PC-3 (cell line): ENCODE results near the gene FRG1. TPM values are rescaled to one million over a fixed set of nuclear protein-coding genes. Genes with fewer than 3 reads are reported as not detected.
"Not testable (repeated sequence)": the region's sequence is repeated elsewhere in the genome, so short reads cannot be mapped to it uniquely, and the experiment has no call there.

Experiments
- ATAC-seq: fragments of 200-7000 bp; cut with Tn5 transposase; 2 replicates; pipeline ENCODE4 v1.9.1; 2020; ENCODE audit warnings: mild to moderate bottlenecking, moderate library complexity
- Bru-seq: library from RNA; stranded (reverse); fragments of 400-500 nt; gene quantifications from one replicate; lab custom pipeline; 2021; lab: Mats Ljungman, UMichigan
- BruChase-seq, 2 experiments: library from RNA; stranded (reverse); fragments of 400-500 nt; gene quantifications; one replicate each; lab custom pipeline; 2021; lab: Mats Ljungman, UMichigan
- BruUV-seq: library from RNA; stranded (reverse); fragments of 400-500 nt; replicated peaks from 2 replicates; lab custom pipeline; 2021; lab: Mats Ljungman, UMichigan
- CTCF ChIA-PET: fragments of 300-600 bp; sonication (Branson Sonifier 250); formaldehyde crosslinking; loops from one replicate; lab custom pipeline; 2022; ENCODE audit warnings: antibody characterized with exemption; lab: Charles Lee
- POLR2A ChIA-PET: fragments of 300-600 bp; sonication (Branson Sonifier 250); formaldehyde crosslinking; loops from one replicate; lab custom pipeline; 2022; ENCODE audit warnings: antibody characterized with exemption; ENCODE audit not compliant: unreplicated experiment; lab: Charles Lee
- DNase-seq: peaks from one replicate; pipeline ENCODE4 v3.0.0-alpha.2; 2015
- H2AFZ ChIP-seq: fragments of 300-600 bp; sonication (generic); 2 replicates; pipeline ENCODE4 v1.6.0; 2016; ENCODE audit warnings: antibody characterized with exemption, low read length
- H3F3A ChIP-seq: fragments of 300-600 bp; sonication (generic); one replicate; pipeline ENCODE4 v1.6.0; 2017; ENCODE audit warnings: antibody characterized with exemption, low read length, control low read depth, mild to moderate bottlenecking; ENCODE audit not compliant: unreplicated experiment
- H3K27ac ChIP-seq: fragments of 300-600 bp; sonication (generic); 2 replicates; pipeline ENCODE4 v1.5.1; 2016; ENCODE audit warnings: mild to moderate bottlenecking, low read length
- H3K27me3 ChIP-seq: fragments of 300-600 bp; sonication (generic); 2 replicates; pipeline ENCODE4 v1.6.1; 2016; ENCODE audit warnings: low read length, mixed read lengths
- H3K36me3 ChIP-seq: fragments of 300-600 bp; sonication (generic); 2 replicates; pipeline ENCODE4 v1.6.1; 2016; ENCODE audit warnings: low read depth, mixed run types, low read length, mixed read lengths
- H3K4me1 ChIP-seq: fragments of 300-600 bp; sonication (generic); 2 replicates; pipeline ENCODE4 v1.5.1; 2016; ENCODE audit warnings: low read length; ENCODE audit not compliant: insufficient read depth
- H3K4me2 ChIP-seq: fragments of 300-600 bp; sonication (generic); 2 replicates; pipeline ENCODE4 v1.6.0; 2016; ENCODE audit warnings: low read length
- H3K4me3 ChIP-seq: fragments of 300-600 bp; sonication (generic); 2 replicates; pipeline ENCODE4 v1.5.1; 2016; ENCODE audit warnings: mild to moderate bottlenecking, low read length, mixed read lengths
- H3K79me2 ChIP-seq: fragments of 300-600 bp; sonication (generic); 2 replicates; pipeline ENCODE4 v1.6.1; 2017; ENCODE audit warnings: low read length, mixed read lengths
- H3K9ac ChIP-seq: fragments of 300-600 bp; sonication (generic); 2 replicates; pipeline ENCODE4 v1.6.0; 2016; ENCODE audit warnings: mild to moderate bottlenecking, low read length
- H3K9me2 ChIP-seq: fragments of 300-600 bp; sonication (generic); replicated peaks from 2 replicates; pipeline ENCODE4 v1.6.1; 2016; ENCODE audit warnings: mixed run types, low read length, mixed read lengths
- H3K9me3 ChIP-seq: fragments of 300-600 bp; sonication (generic); 2 replicates; pipeline ENCODE4 v1.6.1; 2016; ENCODE audit warnings: low read length, mixed read lengths
- H4K20me1 ChIP-seq: fragments of 300-600 bp; sonication (generic); 2 replicates; pipeline ENCODE4 v1.6.1; 2016; ENCODE audit warnings: low read length, mixed read lengths
- CTCF ChIP-seq: fragments of 300-600 bp; sonication (generic); conservative IDR thresholded peaks from 2 replicates; pipeline ENCODE4 v1.5.1; 2017; ENCODE audit warnings: antibody characterized with exemption, low read depth, mild to moderate bottlenecking, low read length
- EZH2 ChIP-seq: fragments of 300-600 bp; sonication (generic); IDR thresholded peaks from one replicate; pipeline ENCODE4 v1.6.1; 2017; ENCODE audit warnings: antibody characterized with exemption, mild to moderate bottlenecking, low read length; ENCODE audit not compliant: unreplicated experiment
- EZH2phosphoT487 ChIP-seq: fragments of 300-600 bp; sonication (generic); IDR thresholded peaks from 2 replicates; pipeline ENCODE4 v1.6.1; 2018; ENCODE audit warnings: mild to moderate bottlenecking, antibody characterized with exemption, low read length, borderline replicate concordance
- intact Hi-C: fragments of 100-400 bp; cut with micrococcal nuclease; formaldehyde crosslinking; loops from 2 replicates; pipeline ENCODE4 v1.9.0; 2023
- long read RNA-seq: library from polyadenylated mRNA; unstranded; transcript quantifications from one replicate; pipeline ENCODE4 v2.0.0, GENCODE V29; 2021; ENCODE audit not compliant: unreplicated experiment
- total RNA-seq: library from RNA; depleted of rRNA; stranded (reverse); fragments of >200 nt; gene quantifications from 2 replicates; pipeline ENCODE4 v1.2.3, GENCODE V29; 2014; rRNA removed

FRG1 gene
- total RNA-seq (19.0 and 22.4 TPM in 2 replicates), Bru-seq, nascent RNA (percentile 67 among the genes with signal in this experiment), BruChase-seq, experiment 1, labeled RNA remaining after a 6-hour chase (percentile 58 among the genes with signal in this experiment), BruChase-seq, experiment 2, labeled RNA remaining after a 2-hour chase (percentile 57 among the genes with signal in this experiment)
- long read RNA-seq, transcript FRG1-201 (9 exons, 1,074 nt): major isoform, 11 of 22 reads
- long read RNA-seq, partial matches to known transcripts: 10 of 22 reads
- long read RNA-seq, other reads (novel, unspliced or antisense): 1 of 22 reads

GRCh38 chr4:189940178-189941004 lies at the start of gene FRG1:
TSS of gene FRG1 (plus strand) at chr4:189940872. CDS start at chr4:189941010, 138 bp downstream.
- H3K4me3 ChIP-seq: peak within 1 kb of the TSS; percentile 86
- H3K27ac ChIP-seq: peak within 1 kb of the TSS; percentile 16; the same call in 1 of the 2 replicates
- peak within 1 kb of the TSS; percentile 93 for H2AFZ ChIP-seq
- H3K9me3 ChIP-seq: no peaks in the 10 kb centered on the region
- intact Hi-C loops: no loop called here
- peak; percentile 87 for DNase-seq
- no peaks in the 10 kb centered on the region for H3F3A ChIP-seq
- H3K27me3 ChIP-seq: no peaks in the 10 kb centered on the region
- peak within 1 kb of the TSS; percentile 82 for H3K9ac ChIP-seq
- TSS peak; percentile 75 for BruUV-seq
- peak within 1 kb of the TSS; percentile 92 for H3K4me2 ChIP-seq
- POLR2A ChIA-PET: no interaction called here
- ATAC-seq: peak; percentile 98
- no peaks in the 10 kb centered on the region for H3K36me3 ChIP-seq
- H3K79me2 ChIP-seq: peaks cover 29% of the 10 kb centered on the region
- H4K20me1 ChIP-seq: no peaks in the 10 kb centered on the region
- TF ChIP-seq EZH2: no peak
- TF ChIP-seq CTCF: peak; percentile 71
- no peak for TF ChIP-seq EZH2phosphoT487
- no peaks in the 10 kb centered on the region for H3K9me2 ChIP-seq
- CTCF ChIA-PET: no interaction called here
- no peaks in the 10 kb centered on the region; the same call in 1 of the 2 replicates for H3K4me1 ChIP-seq

- intact Hi-C loops: no loop called here
- no TSS peak for BruUV-seq
These were observed 43.0 kb upstream of the FRG1 start for GRCh38 chr4:189897667-189898066.

GRCh38 chr4:189899481-189900015 lies 41.1 kb upstream of the FRG1 start:
- H3K4me2 ChIP-seq, H4K20me1 ChIP-seq, H3K9me2 ChIP-seq, H3K36me3 ChIP-seq, H3K9ac ChIP-seq, POLR2A ChIA-PET, ATAC-seq, H3K9me3 ChIP-seq, CTCF ChIA-PET, DNase-seq, H3K27ac ChIP-seq, H3K4me1 ChIP-seq, intact Hi-C loops, H3K79me2 ChIP-seq, H3K27me3 ChIP-seq, H3F3A ChIP-seq, H2AFZ ChIP-seq, BruUV-seq, H3K4me3 ChIP-seq: not testable (repeated sequence)

More at GRCh38 chr4:189897667-189898066, 43.0 kb upstream of the FRG1 start:
- H3K36me3 ChIP-seq: no peaks in the 10 kb centered on the region
- H3K79me2 ChIP-seq: no peaks in the 10 kb centered on the region
- no peak overlapping the region for H3K27ac ChIP-seq
- H3K9ac ChIP-seq: no peak overlapping the region
- ATAC-seq: no peak
- CTCF ChIA-PET: no interaction called here
- DNase-seq: no peak
- no peak overlapping the region for H3K4me3 ChIP-seq
- TF ChIP-seq EZH2 (no peak), EZH2phosphoT487 (no peak), CTCF (no peak)
- no peak overlapping the region for H2AFZ ChIP-seq
- H3F3A ChIP-seq: no peaks in the 10 kb centered on the region
- H3K4me1 ChIP-seq: no peaks in the 10 kb centered on the region
- H3K9me3 ChIP-seq: no peaks in the 10 kb centered on the region
- no peaks in the 10 kb centered on the region for H3K9me2 ChIP-seq
- no peaks in the 10 kb centered on the region for H3K27me3 ChIP-seq
- POLR2A ChIA-PET: no interaction called here
- no peaks in the 10 kb centered on the region for H4K20me1 ChIP-seq
- no peak overlapping the region for H3K4me2 ChIP-seq
